Activated CD4-positive, alpha-beta memory T cell treated with anti-CD3 and anti-CD28 coated beads for 36 hours (primary cell): ENCODE data around the gene COMMD10. TPM values are rescaled to one million over a fixed set of nuclear protein-coding genes. Genes with fewer than 3 reads are reported as not detected.

Source experiments
- CTCF ChIA-PET: fragments of 350-600 bp; sonication (Branson Sonifier 250); formaldehyde crosslinking; loops from one replicate; lab custom pipeline; 2021; ENCODE audit warnings: antibody characterized with exemption, inconsistent platforms; lab: Charles Lee
- POLR2A ChIA-PET: fragments of 350-600 bp; sonication (Branson Sonifier 250); formaldehyde crosslinking; loops from one replicate; lab custom pipeline; 2021; ENCODE audit warnings: antibody characterized with exemption; lab: Charles Lee
- DNase-seq: peaks from one replicate; pipeline ENCODE4 v3.0.0-alpha.2; 2020
- H3K27ac Mint-ChIP-seq: one replicate; pipeline ENCODE4 v1.8.0; 2021; ENCODE audit warnings: mixed read lengths
- H3K27me3 Mint-ChIP-seq: one replicate; pipeline ENCODE4 v1.8.0; 2021; ENCODE audit warnings: mixed read lengths
- H3K36me3 Mint-ChIP-seq: one replicate; pipeline ENCODE4 v1.8.0; 2021; ENCODE audit warnings: mixed read lengths
- H3K4me1 Mint-ChIP-seq: one replicate; pipeline ENCODE4 v1.8.0; 2021; ENCODE audit warnings: low read depth, mixed read lengths
- H3K4me3 Mint-ChIP-seq: one replicate; pipeline ENCODE4 v1.8.0; 2021; ENCODE audit warnings: mild to moderate bottlenecking, mixed read lengths
- H3K9me3 Mint-ChIP-seq: one replicate; pipeline ENCODE4 v1.8.0; 2021; ENCODE audit warnings: mixed read lengths
- intact Hi-C: fragments of 100-400 bp; cut with micrococcal nuclease; formaldehyde crosslinking; loops from one replicate; pipeline ENCODE4 v1.15.1; 2023
- total RNA-seq, 2 experiments: library from RNA; stranded (reverse); gene quantifications; one replicate each; pipeline ENCODE4 v1.2.3, GENCODE V29; 2021

COMMD10 gene
- 10 to 100 TPM; 22.1 to 24.3 TPM for total RNA-seq

DNA sequence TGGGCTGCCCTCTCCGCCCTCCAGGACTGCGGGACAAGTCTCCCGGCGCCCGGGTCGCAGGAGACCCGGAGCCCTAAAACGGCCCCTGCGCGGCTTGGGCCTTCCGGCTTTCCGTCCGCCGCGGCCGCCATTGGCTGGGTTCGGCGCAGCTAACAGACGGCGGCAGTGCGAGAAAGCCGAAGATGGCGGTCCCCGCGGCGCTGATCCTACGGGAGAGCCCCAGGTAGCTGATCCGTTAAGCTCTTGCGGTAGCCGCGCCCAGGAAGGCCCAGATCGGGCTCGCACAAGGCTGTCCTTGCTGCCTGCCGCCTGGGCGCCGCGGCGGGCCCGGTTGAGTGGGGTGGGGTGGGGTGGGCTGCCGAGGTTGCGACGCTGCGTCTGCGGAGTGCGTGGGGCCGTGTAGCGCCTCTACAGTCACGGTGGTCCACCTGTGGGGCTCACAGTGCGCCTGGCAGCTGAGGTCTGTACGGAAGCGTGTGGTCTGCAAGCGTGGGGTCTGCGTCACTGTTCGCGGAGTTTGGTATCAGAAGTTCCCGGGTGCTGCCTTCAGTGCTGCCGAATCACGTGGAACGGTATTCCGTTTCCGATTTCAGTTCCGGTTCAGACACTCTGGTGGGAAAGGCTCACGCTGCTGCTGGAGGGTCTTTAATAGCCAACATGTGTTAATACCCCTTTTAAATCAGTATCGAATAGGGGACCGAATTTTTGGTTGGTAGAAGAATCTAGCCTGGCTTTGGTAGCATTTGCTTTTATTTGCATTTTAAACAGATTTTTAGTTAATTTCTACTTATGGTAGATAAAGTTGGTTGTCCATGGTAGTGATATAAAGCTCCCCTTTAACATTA lies at the start of gene COMMD10:
TSS of gene COMMD10 (plus strand) at position 155 of the 845 bp plus-strand sequence.
- intact Hi-C loops, result loop anchor here (1.0 to 5.0 kb wide), 3 partner anchors 9 to 543 kb away; partner anchors contain the start of genes AP3S1, ATG12 and FEM1C
- ChIA-PET CTCF (interaction anchor here (0.9 to 2.3 kb wide), 4 partner anchors 9 to 242 kb away, joined by 3 to 6 read pairs (median 4); no protein-coding TSS in a partner anchor), POLR2A (interaction anchor here (0.9 kb wide), 1 partner anchor 13 kb away, joined by 4 read pairs; no protein-coding TSS in a partner anchor)
- H3K4me1 Mint-ChIP-seq, result peaks cover 37% of the 10 kb centered on the region
- peak; percentile 81 for DNase-seq
- H3K27me3 Mint-ChIP-seq, result no peaks in the 10 kb centered on the region
- H3K4me3 Mint-ChIP-seq, result peak within 1 kb of the TSS; percentile 88
- H3K9me3 Mint-ChIP-seq, result no peaks in the 10 kb centered on the region
- peaks cover 23% of the 10 kb centered on the region for H3K36me3 Mint-ChIP-seq
- peak within 1 kb of the TSS; percentile 93 for H3K27ac Mint-ChIP-seq

DNA sequence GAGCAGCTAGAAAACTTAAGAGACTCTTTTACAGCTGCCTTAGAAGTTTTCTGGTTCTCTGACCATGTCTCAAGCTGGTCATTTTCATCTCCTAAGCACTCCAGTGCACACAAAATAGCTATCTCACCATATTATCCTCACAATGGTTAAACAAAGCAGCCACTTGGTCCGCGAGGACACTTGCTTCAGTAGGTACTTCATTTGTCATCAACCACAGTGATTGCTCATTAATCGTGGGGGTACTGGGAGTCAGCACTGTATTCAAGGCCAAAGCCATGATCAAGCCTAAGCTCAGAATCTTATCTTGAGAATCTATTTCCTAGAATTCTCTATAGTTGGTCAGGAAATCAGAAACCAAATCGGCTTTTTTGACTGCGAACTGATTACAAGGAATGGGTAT lies 49.7 kb upstream of the COMMD10 start:
- ChIA-PET CTCF (no interaction called here), POLR2A (no interaction called here)
- intact Hi-C loops, result no loop called here

DNA sequence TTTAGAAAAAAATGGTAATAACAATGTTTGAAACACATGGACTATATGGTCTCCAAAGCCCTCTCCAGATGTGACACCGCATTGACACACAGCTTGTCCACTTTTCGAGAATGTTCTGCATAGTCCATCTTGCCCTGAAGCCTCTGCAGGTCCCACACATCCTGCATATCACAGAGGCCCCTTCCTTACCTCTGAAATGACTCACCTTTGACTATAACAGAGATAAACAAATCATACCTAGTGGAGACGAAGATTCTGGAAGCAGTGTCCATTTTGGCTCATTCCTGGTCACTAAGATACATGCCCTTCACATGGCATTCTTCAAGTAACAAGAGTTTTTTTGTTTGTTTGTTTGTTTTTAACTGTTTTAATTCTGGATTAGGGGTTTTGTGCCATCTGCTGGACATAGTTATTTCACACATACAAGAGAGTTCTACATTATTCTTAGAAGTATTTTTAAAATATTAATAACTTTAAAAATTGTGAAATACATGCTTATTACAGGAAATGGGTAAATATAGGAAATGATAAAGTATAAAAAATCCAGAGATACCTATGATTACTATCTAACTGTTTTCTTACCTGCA lies 47.5 kb upstream of the COMMD10 start:
- POLR2A ChIA-PET, result no interaction called here
- DNase-seq, result no peak

More for the DNA sequence above, 49.7 kb upstream of the COMMD10 start:
- DNase-seq, result no peak
- Mint-ChIP-seq H3K27me3 (peaks cover 22% of the 10 kb centered on the region), H3K36me3 (no peaks in the 10 kb centered on the region), H3K9me3 (no peaks in the 10 kb centered on the region), H3K27ac (no peak overlapping the region), H3K4me1 (no peaks in the 10 kb centered on the region), H3K4me3 (no peak overlapping the region)

GRCh38 chr5:116038817-116039216 lies 46.0 kb upstream of the COMMD10 start:
- intact Hi-C loops, result no loop called here
- DNase-seq, result no peak
- H3K9me3 Mint-ChIP-seq, result no peaks in the 10 kb centered on the region
- H3K36me3 Mint-ChIP-seq, result no peaks in the 10 kb centered on the region
- ChIA-PET POLR2A (no interaction called here), CTCF (no interaction called here)
- H3K27me3 Mint-ChIP-seq, result peaks cover 23% of the 10 kb centered on the region
- H3K4me3 Mint-ChIP-seq, result no peak overlapping the region
- H3K27ac Mint-ChIP-seq, result no peak overlapping the region
- no peaks in the 10 kb centered on the region for H3K4me1 Mint-ChIP-seq

More for the DNA sequence above, 47.5 kb upstream of the COMMD10 start:
- Mint-ChIP-seq H3K36me3 (no peaks in the 10 kb centered on the region), H3K4me1 (no peaks in the 10 kb centered on the region), H3K27me3 (peaks cover 23% of the 10 kb centered on the region), H3K27ac (no peak overlapping the region), H3K4me3 (no peak overlapping the region), H3K9me3 (no peaks in the 10 kb centered on the region)
- CTCF ChIA-PET, result no interaction called here
- intact Hi-C loops, result no loop called here

DNA sequence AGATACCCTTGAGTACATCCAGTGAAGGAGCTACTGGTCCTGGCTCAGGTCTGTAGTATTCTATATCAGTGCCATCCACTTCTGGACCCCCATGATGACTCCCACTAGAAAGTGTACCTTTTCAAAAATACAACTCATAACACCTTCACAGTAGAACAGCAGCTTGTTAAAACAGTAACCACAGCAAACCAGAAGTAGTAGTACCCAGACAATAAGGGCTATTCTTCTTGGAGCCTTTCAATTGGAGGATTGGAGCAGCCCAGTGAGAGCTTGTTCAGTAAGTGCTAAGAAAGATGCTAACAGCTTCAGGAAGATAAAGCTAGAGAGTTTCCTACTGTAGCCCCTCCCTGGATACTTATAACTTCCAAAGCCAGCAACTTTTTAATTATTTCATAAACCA lies 42.5 kb upstream of the COMMD10 start:
- CTCF ChIA-PET, result no interaction called here

GRCh38 chr5:116044073-116044472 lies 40.8 kb upstream of the COMMD10 start:
- H3K36me3 Mint-ChIP-seq, result no peaks in the 10 kb centered on the region
- no peak for DNase-seq
- no peak overlapping the region for H3K4me3 Mint-ChIP-seq
- H3K9me3 Mint-ChIP-seq, result no peaks in the 10 kb centered on the region
- ChIA-PET CTCF (interaction anchor here (0.6 kb wide), 1 partner anchor 25 kb away, joined by 3 read pairs; no protein-coding TSS in a partner anchor), POLR2A (no interaction called here)
- H3K4me1 Mint-ChIP-seq, result no peaks in the 10 kb centered on the region
- peaks cover 10% of the 10 kb centered on the region for H3K27me3 Mint-ChIP-seq
- H3K27ac Mint-ChIP-seq, result no peak overlapping the region
- intact Hi-C loops, result no loop called here

More for the DNA sequence above, 42.5 kb upstream of the COMMD10 start:
- POLR2A ChIA-PET, result no interaction called here
- no peaks in the 10 kb centered on the region for H3K4me1 Mint-ChIP-seq
- no peaks in the 10 kb centered on the region for H3K36me3 Mint-ChIP-seq
- no peak for DNase-seq
- no peak overlapping the region for H3K27ac Mint-ChIP-seq
- H3K4me3 Mint-ChIP-seq, result no peak overlapping the region
- H3K9me3 Mint-ChIP-seq, result no peaks in the 10 kb centered on the region
- intact Hi-C loops, result no loop called here
- H3K27me3 Mint-ChIP-seq, result peaks cover 11% of the 10 kb centered on the region

GRCh38 chr5:116045821-116046220 lies 39.0 kb upstream of the COMMD10 start:
- Mint-ChIP-seq H3K27me3 (peaks cover 5% of the 10 kb centered on the region), H3K9me3 (no peaks in the 10 kb centered on the region), H3K4me3 (no peak overlapping the region), H3K36me3 (no peaks in the 10 kb centered on the region), H3K27ac (no peak overlapping the region), H3K4me1 (no peaks in the 10 kb centered on the region)
- CTCF ChIA-PET, result no interaction called here
- DNase-seq, result no peak
- intact Hi-C loops, result no loop called here
- POLR2A ChIA-PET, result no interaction called here

DNA sequence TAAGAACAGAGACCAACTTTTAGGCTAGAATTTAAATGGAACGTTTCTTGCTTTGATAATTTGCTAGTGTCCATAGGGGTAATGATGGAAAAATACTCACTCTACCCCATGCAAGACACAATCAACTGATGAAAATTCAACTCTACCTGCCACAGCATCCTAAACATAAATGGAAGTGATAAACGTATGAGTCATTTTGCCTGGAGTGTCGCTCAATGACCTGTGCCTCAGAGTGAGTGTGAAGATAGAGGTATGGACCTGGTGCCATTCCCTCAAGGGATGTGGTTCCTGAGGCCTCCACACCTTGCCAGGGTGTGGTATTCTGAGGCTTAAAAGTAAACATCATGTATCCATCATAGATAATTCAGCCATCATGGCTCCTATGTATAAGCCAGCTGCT lies 38.6 kb upstream of the COMMD10 start:
- H3K9me3 Mint-ChIP-seq, result no peaks in the 10 kb centered on the region
- H3K4me3 Mint-ChIP-seq, result no peak overlapping the region
- peaks cover 5% of the 10 kb centered on the region for H3K27me3 Mint-ChIP-seq
- H3K4me1 Mint-ChIP-seq, result no peaks in the 10 kb centered on the region
- no peaks in the 10 kb centered on the region for H3K36me3 Mint-ChIP-seq
- ChIA-PET POLR2A (no interaction called here), CTCF (no interaction called here)
- H3K27ac Mint-ChIP-seq, result no peak overlapping the region
- no peak for DNase-seq
- intact Hi-C loops, result no loop called here

GRCh38 chr5:116046823-116047222 lies 38.0 kb upstream of the COMMD10 start:
- H3K27me3 Mint-ChIP-seq, result peaks cover 5% of the 10 kb centered on the region
- no peaks in the 10 kb centered on the region for H3K4me1 Mint-ChIP-seq
- CTCF ChIA-PET, result no interaction called here
- POLR2A ChIA-PET, result no interaction called here
- no peak overlapping the region for H3K4me3 Mint-ChIP-seq
- no peak overlapping the region for H3K27ac Mint-ChIP-seq
- H3K9me3 Mint-ChIP-seq, result no peaks in the 10 kb centered on the region
- DNase-seq, result no peak
- intact Hi-C loops, result no loop called here
- H3K36me3 Mint-ChIP-seq, result no peaks in the 10 kb centered on the region

DNA sequence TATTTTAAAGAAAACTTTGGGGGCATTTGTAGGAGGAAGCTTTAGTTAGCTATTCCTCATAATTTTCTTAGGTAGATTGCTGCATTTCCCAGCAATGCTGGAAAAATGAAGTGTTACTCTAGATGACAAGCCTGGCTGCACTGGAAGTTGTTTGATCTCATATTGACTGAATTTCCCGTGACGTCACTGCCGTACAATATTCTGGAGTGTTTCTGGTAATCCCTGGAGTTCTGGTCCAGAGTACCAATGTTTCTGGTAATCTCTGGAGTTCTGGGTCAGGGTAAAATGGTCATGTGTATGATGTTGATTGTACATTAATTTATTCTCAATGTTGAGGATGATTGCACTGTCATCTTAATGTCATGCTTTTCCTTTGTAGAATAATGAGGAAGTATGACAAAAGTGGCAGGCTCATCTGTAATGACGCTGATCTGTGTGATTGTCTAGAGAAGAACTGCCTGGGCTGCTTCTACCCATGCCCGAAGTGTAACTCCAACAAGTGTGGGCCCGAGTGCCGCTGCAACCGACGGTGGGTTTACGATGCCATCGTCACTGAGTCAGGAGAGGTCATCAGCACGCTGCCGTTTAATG lies 26.4 kb upstream of the COMMD10 start:
- H3K9me3 Mint-ChIP-seq, result no peaks in the 10 kb centered on the region
- CTCF ChIA-PET, result interaction anchor here (1.3 to 3.0 kb wide), 2 partner anchors 10 to 424 kb away, joined by 3 to 15 read pairs; no protein-coding TSS in a partner anchor

GRCh38 chr5:116062352-116062751 lies 22.5 kb upstream of the COMMD10 start:
- no peaks in the 10 kb centered on the region for H3K4me1 Mint-ChIP-seq
- no peak for DNase-seq
- no peaks in the 10 kb centered on the region for H3K36me3 Mint-ChIP-seq
- intact Hi-C loops, result no loop called here
- peaks cover 36% of the 10 kb centered on the region for H3K27me3 Mint-ChIP-seq
- ChIA-PET POLR2A (no interaction called here), CTCF (no interaction called here)
- H3K27ac Mint-ChIP-seq, result no peak overlapping the region
- H3K4me3 Mint-ChIP-seq, result no peak overlapping the region
- H3K9me3 Mint-ChIP-seq, result no peaks in the 10 kb centered on the region

More for the DNA sequence above, 26.4 kb upstream of the COMMD10 start:
- POLR2A ChIA-PET, result no interaction called here
- no peaks in the 10 kb centered on the region for H3K36me3 Mint-ChIP-seq
- intact Hi-C loops, result no loop called here
- peaks cover 28% of the 10 kb centered on the region for H3K27me3 Mint-ChIP-seq
- no peak overlapping the region for H3K27ac Mint-ChIP-seq
- H3K4me1 Mint-ChIP-seq, result no peaks in the 10 kb centered on the region
- DNase-seq, result no peak
- no peak overlapping the region for H3K4me3 Mint-ChIP-seq

- H3K4me1 Mint-ChIP-seq, result no peaks in the 10 kb centered on the region
- ChIA-PET POLR2A (no interaction called here), CTCF (no interaction called here)
- no peak overlapping the region for H3K4me3 Mint-ChIP-seq
- peaks cover 31% of the 10 kb centered on the region for H3K27me3 Mint-ChIP-seq
- DNase-seq, result no peak
- H3K36me3 Mint-ChIP-seq, result no peaks in the 10 kb centered on the region
- intact Hi-C loops, result no loop called here
- H3K27ac Mint-ChIP-seq, result no peak overlapping the region
- H3K9me3 Mint-ChIP-seq, result no peaks in the 10 kb centered on the region
Observed at GRCh38 chr5:116063950-116064349, 20.9 kb upstream of the COMMD10 start.
